Measurements from ENCODE around the gene SCAP.

GRCh38 chr3:47476644-47477199, 981 bp upstream of the SCAP start:
- TF ChIP-seq REST (IDR thresholded peaks at IDR 0.05; ENCODE audit: low read depth, low read length) = no peak
- TF ChIP-seq CTCF (IDR thresholded peaks at IDR 0.05) = no peak
- no peak for TF ChIP-seq TAF1 (IDR thresholded peaks at IDR 0.05; ENCODE audit: borderline replicate concordance, low read depth, low read length)
- no peak for TF ChIP-seq FOXJ3 (CRISPR knock-in tag; IDR thresholded peaks at IDR 0.05)
- TF ChIP-seq FOXM1 (IDR thresholded peaks at IDR 0.05; ENCODE audit: low read depth) = no peak
- no peak for TF ChIP-seq RXRA (IDR thresholded peaks at IDR 0.05; ENCODE audit: borderline replicate concordance, low read depth)
- no peak for TF ChIP-seq EP300 (IDR thresholded peaks at IDR 0.05; ENCODE audit: borderline replicate concordance in 1 of 2, low read depth in 1 of 2, low read length in 1 of 2)
- TF ChIP-seq TEAD4 (IDR thresholded peaks at IDR 0.05; ENCODE audit: borderline replicate concordance, insufficient read depth) = no peak
- no peak for TF ChIP-seq CHD2 (IDR thresholded peaks at IDR 0.05; ENCODE audit: low read length, partially characterized antibody)
- no peak for TF ChIP-seq EZH2phosphoT487 (IDR thresholded peaks at IDR 0.05; ENCODE audit: borderline replicate concordance, low read depth)
- no peak for TF ChIP-seq YY1 (IDR thresholded peaks at IDR 0.05; ENCODE audit: low read depth)
- no peak for TF ChIP-seq NRF1 (IDR thresholded peaks at IDR 0.05; ENCODE audit: low read depth, low read length)
- no peak for TF ChIP-seq RFX5 (IDR thresholded peaks at IDR 0.05; ENCODE audit: low read length)
- TF ChIP-seq ZBTB33 (IDR thresholded peaks at IDR 0.05; ENCODE audit: borderline replicate concordance, low read depth) = no peak

Measured in SK-N-SH (cell line).